Measurements from ENCODE around the gene LCN1. TPM values are rescaled to one million over a fixed set of nuclear protein-coding genes. Genes with fewer than 3 reads are reported as not detected.
"Not testable (repeated sequence)": the region's sequence is repeated elsewhere in the genome, so short reads cannot be mapped to it uniquely, and the experiment has no call there.

LCN1 gene
- polyA plus RNA-seq, 1 donor (not counting 4 experiments of a cell fraction or from before 2014, with no cell fraction given) = not detected

DNA sequence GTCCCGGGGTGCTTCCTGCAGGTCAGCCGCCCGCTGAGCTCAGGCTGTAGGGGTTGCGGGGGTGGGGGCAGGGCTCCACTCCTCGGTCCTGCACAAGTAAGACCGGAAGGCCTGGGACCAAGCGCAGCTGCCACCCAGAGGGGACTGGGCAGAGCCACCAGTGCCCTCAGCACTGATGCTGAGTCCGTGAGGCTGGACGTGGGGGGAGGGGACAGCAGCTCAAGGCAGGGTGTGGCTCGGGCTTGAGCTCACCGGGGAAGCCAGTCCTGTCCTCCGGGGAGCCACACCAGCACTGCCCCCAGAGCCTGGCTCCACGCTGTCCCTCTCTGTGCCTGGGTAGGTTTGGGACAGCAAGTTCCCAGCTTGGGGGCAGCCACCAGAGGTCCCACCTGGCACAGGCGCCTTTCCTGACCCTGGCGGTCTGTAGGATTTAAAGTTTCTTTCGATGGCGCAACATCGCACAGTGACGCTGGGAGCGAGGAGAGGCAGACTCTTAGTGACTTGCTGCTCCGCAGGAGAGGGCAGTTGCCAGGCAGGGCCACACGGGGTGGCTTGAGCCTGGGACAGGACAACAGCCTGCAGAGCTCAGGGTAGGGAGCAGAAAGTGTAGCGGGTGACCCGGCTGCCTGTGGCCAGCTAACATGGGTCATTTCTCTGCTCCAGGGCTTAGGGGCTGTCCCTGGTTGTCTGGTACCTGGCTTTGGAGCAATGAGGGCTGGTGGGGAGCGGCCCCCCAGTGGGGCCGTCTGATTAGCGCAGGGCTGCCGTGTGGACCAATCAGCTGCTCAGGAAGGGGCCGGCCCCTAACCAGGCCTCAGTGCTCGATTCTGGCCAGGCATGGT, 5.7 kb downstream of the LCN1 start:
- Histone ChIP-seq H3K27ac (ENCODE audit: control insufficient read depth, insufficient read depth, low read length) (no peak overlapping the region), H3K36me3 (ENCODE audit: control insufficient read depth in 2 of 2, extremely low read depth in 1 of 2, insufficient read depth in 2 of 2, low read length in 2 of 2) (no peaks in the 10 kb centered on the region), H2AFZ (ENCODE audit: control insufficient read depth, low read length) (no peak overlapping the region), H3K9me1 (ENCODE audit: control insufficient read depth, extremely low read depth, insufficient read depth, low read length) (no peaks in the 10 kb centered on the region), H3K4me2 (ENCODE audit: control insufficient read depth, extremely low read depth, insufficient read depth, low read depth, low read length) (no peak overlapping the region), H3K9ac (ENCODE audit: control insufficient read depth, extremely low read depth, insufficient read depth, low read length) (no peak overlapping the region), H3K27me3 (ENCODE audit: control insufficient read depth, extremely low read depth, insufficient read depth, low read length) (no peaks in the 10 kb centered on the region), H3K4me1 (ENCODE audit: control insufficient read depth, extremely low read depth, insufficient read depth, low read length) (no peaks in the 10 kb centered on the region), H3K79me2 (ENCODE audit: control insufficient read depth, insufficient read depth, low read length) (no peaks in the 10 kb centered on the region), H3K9me3 (ENCODE audit: control insufficient read depth, low read depth, low read length) (no peaks in the 10 kb centered on the region), H4K20me1 (ENCODE audit: control insufficient read depth, extremely low read depth, insufficient read depth, low read length) (no peaks in the 10 kb centered on the region), H3K4me3 (ENCODE audit: control insufficient read depth in 2 of 3, extremely low read depth in 1 of 3, insufficient read depth in 2 of 3, low read depth in 1 of 3, low read length in 3 of 3) (no peak overlapping the region)
- TF ChIP-seq, protein P1, sequence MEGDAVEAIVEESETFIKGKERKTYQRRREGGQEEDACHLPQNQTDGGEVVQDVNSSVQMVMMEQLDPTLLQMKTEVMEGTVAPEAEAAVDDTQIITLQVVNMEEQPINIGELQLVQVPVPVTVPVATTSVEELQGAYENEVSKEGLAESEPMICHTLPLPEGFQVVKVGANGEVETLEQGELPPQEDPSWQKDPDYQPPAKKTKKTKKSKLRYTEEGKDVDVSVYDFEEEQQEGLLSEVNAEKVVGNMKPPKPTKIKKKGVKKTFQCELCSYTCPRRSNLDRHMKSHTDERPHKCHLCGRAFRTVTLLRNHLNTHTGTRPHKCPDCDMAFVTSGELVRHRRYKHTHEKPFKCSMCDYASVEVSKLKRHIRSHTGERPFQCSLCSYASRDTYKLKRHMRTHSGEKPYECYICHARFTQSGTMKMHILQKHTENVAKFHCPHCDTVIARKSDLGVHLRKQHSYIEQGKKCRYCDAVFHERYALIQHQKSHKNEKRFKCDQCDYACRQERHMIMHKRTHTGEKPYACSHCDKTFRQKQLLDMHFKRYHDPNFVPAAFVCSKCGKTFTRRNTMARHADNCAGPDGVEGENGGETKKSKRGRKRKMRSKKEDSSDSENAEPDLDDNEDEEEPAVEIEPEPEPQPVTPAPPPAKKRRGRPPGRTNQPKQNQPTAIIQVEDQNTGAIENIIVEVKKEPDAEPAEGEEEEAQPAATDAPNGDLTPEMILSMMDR (optimal IDR thresholded peaks at IDR 0.05 in 1 of 3, IDR thresholded peaks at IDR 0.05 in 1 of 3, conservative IDR thresholded peaks at IDR 0.05 in 1 of 3; ENCODE audit: extremely low read depth in 1 of 3, insufficient read depth in 2 of 3, low read length in 3 of 3) = no peak
- TF ChIP-seq EZH2 (IDR thresholded peaks at IDR 0.05; ENCODE audit: low read length) = no peak
- DNase-seq (ENCODE audit: low read depth, low spot score) (no peak), FAIRE-seq (no peak)
- dilution Hi-C loops (cut with MboI; ENCODE audit: extremely low pct_ligation_motif_present, low sequenced_read_pairs) = no loop called here

DNA sequence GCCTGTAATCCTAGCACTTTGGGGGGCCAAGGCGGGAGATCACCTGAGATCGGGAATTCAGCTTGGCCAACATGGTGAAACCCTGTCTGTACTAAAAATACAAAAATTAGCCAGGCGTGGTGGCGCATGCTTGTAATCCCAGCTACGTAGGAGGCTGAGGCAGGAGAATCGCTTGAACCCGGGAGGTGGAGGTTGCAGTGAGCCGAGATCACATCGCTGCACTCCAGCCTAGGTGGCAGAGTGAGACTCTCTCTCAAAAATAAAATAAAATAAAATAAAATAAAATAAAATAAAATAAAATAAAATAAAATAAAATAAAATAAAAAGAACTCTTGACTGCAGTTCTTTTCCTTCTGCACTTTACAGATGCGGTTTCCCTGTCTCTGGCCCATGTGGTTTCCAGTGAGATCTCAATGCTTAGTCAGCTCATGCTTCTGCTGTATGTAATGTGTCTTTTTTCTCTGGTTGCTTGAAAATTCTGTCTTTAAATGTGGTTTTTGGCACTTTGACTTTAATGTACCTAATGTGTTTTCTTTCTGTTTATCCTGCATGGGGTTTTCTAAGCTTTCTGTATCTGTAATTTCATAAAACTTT, 7.7 kb downstream of the LCN1 start:
- H3K27me3 ChIP-seq (ENCODE audit: control insufficient read depth, extremely low read depth, insufficient read depth, low read length); H3K36me3 ChIP-seq (ENCODE audit: control insufficient read depth in 2 of 2, extremely low read depth in 1 of 2, insufficient read depth in 2 of 2, low read length in 2 of 2); FAIRE-seq; H3K4me3 ChIP-seq (ENCODE audit: control insufficient read depth in 2 of 3, extremely low read depth in 1 of 3, insufficient read depth in 2 of 3, low read depth in 1 of 3, low read length in 3 of 3); H4K20me1 ChIP-seq (ENCODE audit: control insufficient read depth, extremely low read depth, insufficient read depth, low read length); H3K27ac ChIP-seq (ENCODE audit: control insufficient read depth, insufficient read depth, low read length); H3K9me1 ChIP-seq (ENCODE audit: control insufficient read depth, extremely low read depth, insufficient read depth, low read length); H3K9ac ChIP-seq (ENCODE audit: control insufficient read depth, extremely low read depth, insufficient read depth, low read length); DNase-seq (ENCODE audit: low read depth, low spot score); H3K79me2 ChIP-seq (ENCODE audit: control insufficient read depth, insufficient read depth, low read length); H3K4me1 ChIP-seq (ENCODE audit: control insufficient read depth, extremely low read depth, insufficient read depth, low read length); H3K9me3 ChIP-seq (ENCODE audit: control insufficient read depth, low read depth, low read length); H3K4me2 ChIP-seq (ENCODE audit: control insufficient read depth, extremely low read depth, insufficient read depth, low read depth, low read length); H2AFZ ChIP-seq (ENCODE audit: control insufficient read depth, low read length); dilution Hi-C loops (cut with MboI; ENCODE audit: extremely low pct_ligation_motif_present, low sequenced_read_pairs): not testable (repeated sequence)
